HL-60 (cell line): ENCODE results near the gene RCBTB1.

Experiments
- POLR2AphosphoS5 ChIP-seq: IDR thresholded peaks from 2 replicates; pipeline ENCODE4 v1.6.1; 2012; ENCODE audit warnings: low read depth
- TF ChIP-seq, protein P1 (sequence below): IDR thresholded peaks from one replicate; pipeline ENCODE4 v1.5.1; 2011; ENCODE audit warnings: low read length, control low read depth, inconsistent platforms; ENCODE audit not compliant: insufficient read depth

DNA sequence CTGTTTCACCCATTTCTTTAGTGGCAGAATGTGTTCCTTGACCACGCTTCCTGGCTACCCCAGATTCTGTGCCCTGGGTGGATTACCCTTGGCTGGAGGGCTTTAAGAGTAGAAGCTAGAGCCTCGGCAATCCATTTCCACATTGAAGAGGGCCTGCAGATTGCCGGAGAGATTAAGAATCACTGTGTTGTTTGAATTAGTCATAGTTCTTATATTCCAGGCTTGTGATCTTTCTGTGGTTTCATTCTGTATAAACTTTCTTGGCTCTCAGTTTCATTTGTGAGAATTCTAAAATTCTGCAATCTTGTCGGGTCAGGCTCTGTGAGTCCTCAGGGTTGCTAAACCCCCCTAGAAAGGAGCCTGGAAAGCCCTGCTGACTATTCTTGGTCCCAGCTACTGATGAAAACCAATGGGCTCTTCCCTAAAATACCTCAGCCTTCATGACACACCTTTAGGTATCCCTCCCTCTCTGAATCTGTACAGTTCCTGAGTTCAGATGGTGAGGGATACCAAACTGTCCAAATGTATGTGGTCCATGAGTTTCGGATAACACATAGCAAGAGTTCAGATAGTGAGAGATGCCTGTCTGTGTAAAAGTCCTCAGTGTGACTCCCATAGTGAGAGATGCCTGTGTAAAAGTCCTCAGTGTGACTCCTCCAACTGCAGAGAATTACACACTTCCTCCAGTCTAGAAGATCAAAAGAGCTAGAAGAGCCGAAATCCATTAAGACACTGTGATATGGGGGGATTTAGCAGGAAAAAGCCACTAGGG, 85.3 kb downstream of the RCBTB1 start:
- TF ChIP-seq, protein P1, sequence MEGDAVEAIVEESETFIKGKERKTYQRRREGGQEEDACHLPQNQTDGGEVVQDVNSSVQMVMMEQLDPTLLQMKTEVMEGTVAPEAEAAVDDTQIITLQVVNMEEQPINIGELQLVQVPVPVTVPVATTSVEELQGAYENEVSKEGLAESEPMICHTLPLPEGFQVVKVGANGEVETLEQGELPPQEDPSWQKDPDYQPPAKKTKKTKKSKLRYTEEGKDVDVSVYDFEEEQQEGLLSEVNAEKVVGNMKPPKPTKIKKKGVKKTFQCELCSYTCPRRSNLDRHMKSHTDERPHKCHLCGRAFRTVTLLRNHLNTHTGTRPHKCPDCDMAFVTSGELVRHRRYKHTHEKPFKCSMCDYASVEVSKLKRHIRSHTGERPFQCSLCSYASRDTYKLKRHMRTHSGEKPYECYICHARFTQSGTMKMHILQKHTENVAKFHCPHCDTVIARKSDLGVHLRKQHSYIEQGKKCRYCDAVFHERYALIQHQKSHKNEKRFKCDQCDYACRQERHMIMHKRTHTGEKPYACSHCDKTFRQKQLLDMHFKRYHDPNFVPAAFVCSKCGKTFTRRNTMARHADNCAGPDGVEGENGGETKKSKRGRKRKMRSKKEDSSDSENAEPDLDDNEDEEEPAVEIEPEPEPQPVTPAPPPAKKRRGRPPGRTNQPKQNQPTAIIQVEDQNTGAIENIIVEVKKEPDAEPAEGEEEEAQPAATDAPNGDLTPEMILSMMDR: no peak
- no peak for TF ChIP-seq POLR2AphosphoS5
